HG03159 (cell line): ENCODE measurements around the gene BPHL.
"Not testable (repeated sequence)": the region's sequence is repeated elsewhere in the genome, so short reads cannot be mapped to it uniquely, and the experiment has no call there.

Experiments used
- ATAC-seq: cut with Tn5 transposase; IDR thresholded peaks from one replicate; pipeline ENCODE4 v1.9.1; 2021; ENCODE audit warnings: mild to moderate bottlenecking, moderate library complexity; ENCODE audit not compliant: unreplicated experiment

Gene BPHL

GRCh38 chr6:3155416-3155815 is 36.9 kb downstream of the BPHL start:
- ATAC-seq: not testable (repeated sequence)

- peak; percentile 16 for ATAC-seq
Observed at GRCh38 chr6:3156184-3157130, 37.9 kb downstream of the BPHL start.

GRCh38 chr6:3157131-3157933 is 38.8 kb downstream of the BPHL start, which contains the start of gene TUBB2A:
TSS of gene TUBB2A (minus strand) at chr6:3157544. CDS start at chr6:3157463, 81 bp downstream.
- peak; percentile 73 for ATAC-seq

GRCh38 chr6:3159805-3160781 is 41.6 kb downstream of the BPHL start:
- ATAC-seq: no peak

GRCh38 chr6:3162067-3162497 is 43.6 kb downstream of the BPHL start:
- no peak for ATAC-seq

- ATAC-seq: peak; percentile 62
Observed at GRCh38 chr6:3162565-3163247, 44.2 kb downstream of the BPHL start.

GRCh38 chr6:3163248-3163594 is 44.7 kb downstream of the BPHL start:
- ATAC-seq: no peak

GRCh38 chr6:3164388-3164787 is 45.9 kb downstream of the BPHL start:
- ATAC-seq: no peak

- ATAC-seq: no peak
Observed at GRCh38 chr6:3165631-3166534, 47.4 kb downstream of the BPHL start.

GRCh38 chr6:3166535-3167225 is 48.2 kb downstream of the BPHL start:
- not testable (repeated sequence) for ATAC-seq

- ATAC-seq: not testable (repeated sequence)
Observed at GRCh38 chr6:3168046-3168445, 49.5 kb downstream of the BPHL start.

- ATAC-seq: not testable (repeated sequence)
Observed at GRCh38 chr6:3170676-3171075, 52.2 kb downstream of the BPHL start.

- ATAC-seq: not testable (repeated sequence)
Observed at GRCh38 chr6:3171313-3172175, 53.0 kb downstream of the BPHL start.

GRCh38 chr6:3172789-3173188 is 54.3 kb downstream of the BPHL start:
- not testable (repeated sequence) for ATAC-seq

GRCh38 chr6:3173636-3174089 is 55.2 kb downstream of the BPHL start:
- ATAC-seq: not testable (repeated sequence)

GRCh38 chr6:3175715-3176402 is 57.3 kb downstream of the BPHL start:
- ATAC-seq: no peak
